Activated CD8-positive, alpha-beta memory T cell treated with anti-CD3 and anti-CD28 coated beads for 24 hours (primary cell): ENCODE data around the gene APRT.
"Not testable (repeated sequence)": the region's sequence is repeated elsewhere in the genome, so short reads cannot be mapped to it uniquely, and the experiment has no call there.

ENCODE experiments used
- DNase-seq: peaks from one replicate; pipeline ENCODE4 v3.0.0-alpha.2; 2020

The APRT gene

DNA sequence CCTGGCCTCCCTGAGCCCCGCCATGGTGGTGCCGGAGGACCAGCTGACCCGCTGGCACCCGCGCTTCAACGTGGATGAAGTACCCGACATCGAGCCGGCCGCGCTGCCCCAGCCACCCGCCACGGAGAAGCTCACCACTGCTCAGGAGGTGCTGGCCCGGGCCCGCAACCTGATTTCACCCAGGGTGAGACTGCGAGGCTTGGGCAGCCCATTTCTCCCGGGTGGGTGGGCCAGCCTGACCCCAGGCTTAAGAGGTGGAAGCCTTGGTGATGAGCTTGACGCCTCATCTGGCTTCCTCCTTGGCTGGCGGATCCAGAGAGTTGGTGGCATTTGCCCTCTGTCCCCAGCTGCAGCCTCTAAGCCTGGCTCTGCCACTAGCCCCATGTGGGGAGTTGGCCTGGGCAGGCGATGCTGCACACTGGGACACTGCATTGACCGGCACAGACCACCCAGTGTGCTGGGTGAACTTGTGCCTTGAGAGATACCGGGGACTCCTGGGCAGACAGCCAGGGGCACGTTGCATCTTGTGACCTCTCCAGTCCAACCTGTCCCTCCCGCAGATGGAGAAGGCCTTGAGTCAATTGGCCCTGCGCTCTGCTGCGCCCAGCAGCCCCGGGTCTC lies 5.1 kb downstream of the APRT start:
- peak; percentile 66 for DNase-seq

DNA sequence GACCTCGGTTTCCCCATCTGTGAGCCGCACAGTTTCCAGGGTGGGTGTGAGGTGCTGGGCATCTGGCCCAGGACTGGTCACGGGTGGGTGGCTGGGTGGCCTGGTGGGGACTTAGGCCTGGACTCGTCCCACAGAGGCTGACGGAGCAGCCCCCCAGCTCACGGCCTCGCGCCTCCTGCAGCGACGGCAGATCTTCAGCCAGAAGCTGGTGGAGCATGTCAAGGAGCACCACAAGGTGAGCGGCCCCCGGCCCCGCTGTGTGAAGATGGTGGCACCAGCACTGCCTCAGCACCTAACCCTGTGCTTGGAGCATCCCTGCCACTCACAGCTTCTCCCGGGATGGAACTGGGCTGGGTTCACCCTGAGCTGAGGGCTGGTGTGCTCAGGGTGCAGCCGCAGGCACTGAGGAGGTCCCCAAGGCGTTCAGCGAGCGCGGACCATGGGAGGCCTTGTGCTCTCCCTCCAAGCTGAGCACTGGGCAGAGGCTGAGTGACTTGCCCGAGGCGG lies 5.8 kb downstream of the APRT start:
- DNase-seq = no peak

DNA sequence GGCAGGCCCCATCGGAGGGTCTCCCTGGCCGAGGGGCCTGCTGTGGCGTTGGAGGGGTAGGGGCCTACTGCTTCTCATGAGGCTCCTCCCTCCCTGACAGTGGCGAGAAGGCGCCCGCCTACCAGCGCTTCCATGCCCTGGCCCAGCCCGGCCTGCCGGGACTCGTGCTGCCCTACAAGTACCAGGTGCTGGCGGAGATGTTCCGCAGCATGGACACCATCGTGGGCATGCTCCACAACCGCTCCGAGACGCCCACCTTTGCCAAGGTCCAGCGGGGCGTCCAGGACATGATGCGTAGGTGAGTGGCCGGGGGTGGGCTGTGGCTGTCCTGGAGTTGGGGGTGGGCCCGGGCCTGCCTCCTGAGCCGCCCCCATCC lies 6.4 kb downstream of the APRT start:
- DNase-seq = no peak

DNA sequence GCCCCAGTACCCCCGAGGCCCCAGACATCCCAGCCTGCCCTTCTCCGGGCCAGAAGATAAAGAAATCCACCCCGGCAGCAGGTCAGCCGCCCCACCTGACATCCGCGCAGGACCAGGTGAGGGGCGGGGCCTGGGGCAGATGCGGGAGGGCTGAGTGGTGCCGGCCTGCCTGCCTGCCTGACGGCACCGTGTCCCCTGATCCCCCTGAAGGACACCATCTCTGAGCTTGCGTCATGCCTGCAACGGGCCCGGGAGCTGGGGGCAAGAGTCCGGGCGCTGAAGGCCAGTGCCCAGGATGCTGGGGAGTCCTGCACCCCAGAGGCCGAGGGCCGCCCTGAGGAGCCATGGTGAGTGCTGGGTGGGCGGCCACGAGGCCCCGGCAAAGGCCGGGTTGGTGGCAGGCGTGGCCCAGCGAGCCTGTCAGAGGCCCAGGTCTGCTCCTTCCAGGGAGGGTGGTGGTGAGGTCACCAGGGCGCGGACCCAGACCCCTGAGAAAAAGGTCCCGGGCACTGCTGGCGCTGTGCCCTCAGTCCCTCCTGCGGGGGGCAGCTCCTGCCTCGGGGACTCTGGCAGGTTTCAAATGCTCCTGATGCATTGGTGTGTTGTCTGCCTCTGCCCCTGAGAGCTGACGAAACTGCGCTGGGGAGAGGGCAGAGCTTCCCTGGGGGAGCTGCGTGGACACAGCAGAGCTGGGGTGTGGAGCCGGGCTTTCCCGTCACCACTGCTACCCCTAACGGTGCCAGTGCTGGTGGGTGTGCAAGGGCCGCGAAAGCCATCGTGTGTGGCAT lies 7.0 kb downstream of the APRT start:
- DNase-seq = no peak

DNA sequence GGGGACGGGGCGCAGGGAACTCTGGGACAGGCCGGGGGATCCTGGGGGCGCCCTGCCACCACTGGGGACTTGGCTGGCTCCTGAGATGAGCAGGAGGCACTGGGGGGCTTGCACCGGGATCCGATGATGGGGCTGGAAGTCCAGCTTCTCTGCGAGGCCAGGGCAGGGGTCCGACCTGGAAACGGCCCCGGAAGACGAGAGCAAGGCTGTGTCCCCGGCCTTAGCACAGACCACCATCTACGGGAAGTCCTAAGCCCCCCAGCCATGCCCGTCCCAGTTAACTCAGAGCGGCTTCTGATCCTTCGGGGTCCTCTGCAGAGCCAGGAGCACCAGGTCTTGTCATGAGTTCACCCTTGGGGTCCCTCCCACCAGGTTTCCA lies 7.6 kb downstream of the APRT start:
- peak; percentile 74 for DNase-seq

DNA sequence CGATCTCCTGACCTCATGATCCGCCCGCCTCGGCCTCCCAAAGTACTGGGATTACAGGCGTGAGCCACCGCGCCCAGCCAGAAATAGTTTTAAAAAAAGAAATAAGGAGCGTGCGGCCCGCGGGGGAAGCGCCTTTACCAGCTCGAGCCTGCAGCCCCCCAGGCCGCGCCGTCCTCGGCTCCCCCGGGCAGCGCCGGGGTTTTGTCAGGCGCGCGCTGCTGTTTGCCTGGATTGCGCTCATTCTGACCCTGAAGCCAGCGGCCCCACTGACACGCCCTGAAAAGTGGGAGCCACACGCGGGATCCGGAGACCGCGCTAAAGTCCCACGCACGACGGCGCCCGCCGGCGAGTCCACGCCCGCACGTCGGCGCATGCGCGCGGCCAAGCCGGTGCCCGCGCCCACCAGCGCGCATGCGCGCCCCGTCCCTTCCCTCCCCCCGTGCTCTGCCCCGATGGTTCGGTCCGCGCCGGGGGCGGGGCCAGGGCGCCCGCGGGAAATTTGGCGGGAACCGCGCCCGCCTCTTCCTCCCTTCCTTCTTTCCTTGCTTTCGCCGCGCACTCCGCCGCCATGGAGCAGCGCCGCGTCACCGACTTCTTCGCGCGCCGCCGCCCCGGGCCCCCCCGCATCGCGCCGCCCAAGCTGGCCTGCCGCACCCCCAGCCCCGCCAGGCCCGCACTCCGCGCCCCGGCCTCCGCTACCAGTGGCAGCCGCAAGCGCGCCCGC lies 8.3 kb downstream of the APRT start, which contains the start of gene CDT1:
Gene CDT1 (plus strand): TSS at position 526 of the 724 bp plus-strand sequence. CDS start 43 bp downstream, at position 569.
- DNase-seq = peak; percentile 97

DNA sequence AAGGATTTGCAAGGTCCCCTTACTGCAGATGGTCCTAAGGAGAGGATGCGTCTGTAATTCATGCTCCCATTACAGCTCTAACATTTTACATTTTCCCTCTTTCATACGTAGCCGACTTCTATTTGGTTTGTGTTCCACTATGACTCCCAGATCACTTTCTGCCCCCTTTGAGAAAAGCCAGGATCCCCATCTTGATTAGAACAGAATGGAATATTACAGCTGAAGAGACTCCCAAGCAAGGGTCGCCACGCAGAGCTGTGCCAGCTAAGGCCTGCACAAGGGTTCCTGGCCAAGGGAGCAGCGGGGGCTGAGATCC lies 11.5 kb downstream of the APRT start:
- no peak for DNase-seq

DNA sequence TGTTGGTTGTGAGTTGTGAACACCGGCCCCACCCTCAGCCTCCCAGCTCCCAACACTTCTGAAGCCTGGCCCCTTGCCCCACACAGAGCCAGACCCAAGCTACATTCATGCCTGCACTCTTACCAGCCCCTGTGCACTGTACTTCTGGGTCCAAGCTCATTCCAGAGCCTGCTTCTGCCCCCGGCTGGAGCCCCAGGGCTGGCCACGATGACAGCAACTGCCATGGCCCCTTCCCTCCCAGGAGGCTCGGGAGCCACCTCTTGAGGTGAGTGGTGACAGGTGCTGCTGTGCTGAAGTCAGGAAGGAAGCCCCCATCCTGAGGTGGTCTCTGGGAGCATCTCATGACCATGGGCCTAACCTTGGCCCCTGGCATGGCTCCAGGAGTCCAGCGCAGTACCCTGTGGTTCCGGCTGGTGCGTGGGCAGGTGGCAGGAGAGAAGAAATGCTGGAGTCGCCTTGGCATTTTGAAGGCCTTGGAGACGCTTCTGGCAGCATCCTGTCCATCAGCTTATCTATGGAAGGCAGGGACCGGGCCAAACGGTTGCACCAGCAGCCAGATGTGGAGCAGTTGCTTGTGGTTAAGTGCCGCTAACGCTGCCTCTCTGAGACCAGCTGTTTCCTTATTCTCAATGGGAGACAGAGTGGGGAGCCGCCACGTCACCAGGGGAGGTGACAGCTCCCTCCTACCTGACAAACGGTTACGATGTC lies 12.0 kb downstream of the APRT start:
- DNase-seq = no peak

DNA sequence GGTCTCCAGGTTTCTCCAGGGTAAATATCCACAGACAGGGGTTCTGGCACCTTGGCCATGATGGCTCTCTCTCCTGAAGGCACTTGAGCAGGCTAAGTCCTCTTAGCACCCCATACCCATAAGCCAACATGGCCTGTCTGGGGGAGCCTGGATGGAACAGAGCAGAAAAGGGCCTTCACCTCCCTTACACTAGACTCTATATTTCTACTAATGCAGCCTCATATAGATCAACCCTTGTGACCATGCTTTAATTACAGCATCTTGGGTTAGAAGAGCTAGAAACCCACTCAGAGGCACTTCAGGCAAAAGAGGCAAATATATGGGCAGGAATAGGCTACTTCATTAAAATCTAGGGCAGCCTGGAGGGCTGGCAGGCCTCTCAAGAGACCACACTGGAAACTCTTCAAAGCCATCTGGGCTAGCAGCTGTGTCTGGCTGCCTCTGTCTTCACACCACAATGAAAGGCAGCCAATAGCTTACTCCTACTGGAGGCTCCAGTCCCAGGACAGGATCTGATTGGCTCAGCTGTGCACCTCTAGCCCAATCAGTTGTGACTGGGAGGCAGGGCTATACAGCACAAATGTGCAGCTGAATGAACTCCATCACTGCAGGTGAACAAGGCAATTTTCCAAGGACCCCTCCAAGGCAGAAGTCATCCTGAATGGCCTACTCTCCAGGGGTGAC lies 12.8 kb downstream of the APRT start:
- DNase-seq = no peak

DNA sequence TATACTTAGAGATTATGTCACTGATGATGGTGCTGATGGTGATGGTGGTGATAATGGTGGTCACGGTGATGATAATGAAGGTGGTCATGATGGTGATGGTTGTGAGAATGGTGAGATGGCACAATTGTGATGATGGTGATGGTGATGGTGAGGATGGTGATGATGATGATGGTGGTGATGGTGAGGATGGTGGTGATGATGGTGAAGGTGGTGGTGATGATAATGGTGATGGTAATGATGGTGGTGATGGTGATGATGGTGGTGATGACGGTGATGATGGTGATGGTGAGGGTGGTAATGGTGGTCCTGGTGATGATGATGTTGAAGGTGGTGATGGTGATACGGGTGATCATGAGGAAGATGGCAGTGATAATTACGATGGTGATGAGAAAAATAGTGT lies 13.7 kb downstream of the APRT start:
- no peak for DNase-seq

DNA sequence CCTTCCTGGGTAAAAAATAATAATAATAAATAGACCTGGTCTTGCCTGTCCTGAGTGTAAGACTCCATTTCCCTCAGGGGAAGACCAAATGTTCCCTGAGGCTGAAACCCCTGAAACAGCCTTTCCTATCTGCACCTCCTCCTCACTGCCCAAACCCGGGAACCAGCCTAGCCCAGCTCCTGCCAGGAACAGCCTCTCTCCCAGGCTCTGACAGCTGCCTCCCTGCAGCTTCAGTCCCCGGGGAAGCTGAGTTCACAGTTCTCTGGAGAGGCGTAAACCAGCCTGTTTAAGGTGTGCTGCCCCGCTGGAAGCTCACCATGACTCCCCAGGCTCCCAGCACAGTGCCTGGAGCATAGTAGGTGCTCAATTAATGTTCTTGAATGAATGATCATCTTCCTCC lies 15.4 kb downstream of the APRT start:
- DNase-seq = no peak

DNA sequence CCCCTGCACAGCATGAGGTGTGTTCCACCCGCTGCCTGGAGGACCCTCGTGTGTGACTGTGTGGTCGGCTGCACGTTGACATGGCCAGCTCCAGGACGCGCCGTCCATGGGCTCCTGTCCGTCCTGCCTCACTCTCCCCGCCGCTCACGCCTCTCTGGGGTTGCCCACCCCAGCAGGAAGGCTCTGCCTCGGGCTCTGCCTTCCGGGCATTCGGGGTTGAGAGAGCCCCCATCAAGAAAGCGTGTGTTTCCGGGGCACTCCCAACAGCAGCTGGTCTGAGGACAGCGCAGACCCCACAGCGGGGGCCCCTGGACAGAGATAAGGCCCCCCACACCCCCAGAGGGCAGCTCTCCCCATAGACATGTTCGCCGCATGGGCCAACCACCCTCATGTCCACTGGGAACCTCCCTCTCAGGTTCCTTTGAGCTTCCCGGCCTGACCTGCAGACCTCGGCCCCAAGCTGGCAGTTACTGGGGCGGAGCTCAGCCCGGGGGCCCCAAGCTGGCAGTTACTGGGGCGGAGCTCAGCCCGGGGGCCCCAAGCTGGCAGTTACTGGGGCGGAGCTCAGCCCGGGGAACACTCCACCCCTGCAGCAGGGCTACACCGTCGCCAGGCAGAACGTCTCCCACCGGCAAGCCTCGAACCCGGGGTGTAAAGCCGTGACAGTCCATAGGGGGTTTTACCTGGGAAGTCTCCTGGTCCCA lies 18.3 kb downstream of the APRT start:
- DNase-seq = no peak

DNA sequence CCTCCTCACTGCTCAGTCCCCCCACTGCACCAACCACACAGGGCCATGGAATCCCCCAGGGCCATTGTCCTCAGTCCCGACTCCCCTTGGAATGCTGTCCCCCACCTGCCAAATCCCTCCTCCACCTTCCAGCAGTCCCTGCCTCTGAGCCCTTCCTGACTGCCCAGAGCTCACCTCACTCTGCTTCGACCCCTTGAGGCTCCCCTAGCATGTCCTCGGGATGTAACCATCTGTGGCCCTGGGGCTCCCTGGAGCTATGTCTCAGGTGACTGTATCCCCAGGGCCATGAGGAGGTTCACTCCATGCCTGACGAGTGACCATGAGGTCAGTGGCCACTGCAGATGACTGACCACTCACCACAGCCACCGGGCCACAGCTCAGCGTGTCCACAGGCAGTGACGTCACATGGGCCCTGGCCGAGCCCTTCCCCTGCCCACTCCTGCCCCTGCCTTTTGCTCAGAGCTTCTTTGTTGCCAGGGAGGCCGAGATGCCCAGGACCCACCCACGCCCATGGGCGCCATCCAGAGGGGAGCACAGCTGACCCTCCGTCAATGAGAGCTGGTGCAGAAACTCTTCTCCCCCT lies 19.0 kb downstream of the APRT start:
- DNase-seq = no peak

DNA sequence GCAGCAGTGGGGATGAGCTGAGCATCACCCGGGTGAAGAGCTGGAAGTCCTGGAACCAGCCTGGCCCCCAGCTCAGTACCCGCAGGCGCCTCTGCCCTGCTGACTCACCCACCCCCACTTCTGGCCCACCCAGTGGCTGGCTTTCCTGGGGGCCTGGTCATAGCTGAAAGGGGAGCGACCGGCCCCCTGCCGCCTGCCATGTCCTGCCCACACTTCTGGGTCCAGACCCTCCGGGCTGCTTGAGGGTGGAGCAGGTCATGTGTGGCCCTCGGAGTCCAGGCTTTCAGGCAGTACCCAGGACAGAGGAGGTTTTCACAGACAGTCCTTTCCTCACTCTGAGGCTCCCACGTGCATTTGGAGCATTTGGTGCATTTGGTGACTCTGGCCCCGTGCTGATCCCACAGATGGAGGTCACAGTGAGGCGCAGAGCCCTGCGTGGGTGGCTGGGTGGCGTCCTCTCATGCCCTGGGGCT lies 19.6 kb downstream of the APRT start:
- DNase-seq = no peak

DNA sequence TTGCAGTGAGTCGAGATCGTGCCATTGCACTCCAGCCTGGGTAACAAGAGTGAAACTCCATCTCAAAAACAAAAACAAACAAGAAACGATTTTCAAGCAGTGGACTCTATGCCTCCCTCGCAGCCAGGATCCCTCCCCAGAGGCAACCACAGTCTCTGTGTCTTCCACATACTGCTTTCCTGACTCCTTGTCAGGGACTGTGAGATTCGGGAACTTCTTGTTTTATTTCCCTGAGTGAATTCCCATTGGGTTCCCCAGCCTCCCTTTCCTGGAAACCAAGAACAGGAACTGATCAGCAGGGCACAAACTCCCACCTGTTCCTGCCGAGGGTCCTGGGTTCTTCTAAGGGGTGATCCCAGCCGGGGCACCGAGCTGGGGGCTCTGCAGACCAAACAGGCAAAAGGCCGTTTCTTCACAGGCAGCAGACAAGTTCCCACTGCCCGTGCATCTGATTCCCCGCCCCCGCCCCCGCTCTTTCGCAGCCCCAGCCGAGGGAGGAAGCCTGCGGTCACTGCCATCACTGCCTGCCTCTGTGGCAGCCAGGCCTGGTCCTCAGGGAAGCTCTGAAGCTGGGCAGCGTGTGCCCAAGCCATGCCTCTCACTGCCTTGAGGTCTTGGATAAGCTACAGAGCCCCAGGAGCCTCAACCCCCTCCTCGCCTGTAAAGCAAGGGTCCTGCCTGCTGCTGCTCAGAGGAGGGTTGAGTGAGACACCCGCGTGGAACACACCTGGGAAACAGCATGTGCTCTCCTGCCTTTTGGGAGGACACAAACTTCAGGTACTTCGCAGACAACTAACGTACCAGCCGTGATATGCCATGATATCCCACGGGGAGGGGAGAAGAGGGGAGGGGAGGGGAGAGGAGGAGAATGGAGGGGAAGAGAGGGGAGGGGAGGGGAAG lies 21.2 kb downstream of the APRT start:
- DNase-seq = peak; percentile 80

DNA sequence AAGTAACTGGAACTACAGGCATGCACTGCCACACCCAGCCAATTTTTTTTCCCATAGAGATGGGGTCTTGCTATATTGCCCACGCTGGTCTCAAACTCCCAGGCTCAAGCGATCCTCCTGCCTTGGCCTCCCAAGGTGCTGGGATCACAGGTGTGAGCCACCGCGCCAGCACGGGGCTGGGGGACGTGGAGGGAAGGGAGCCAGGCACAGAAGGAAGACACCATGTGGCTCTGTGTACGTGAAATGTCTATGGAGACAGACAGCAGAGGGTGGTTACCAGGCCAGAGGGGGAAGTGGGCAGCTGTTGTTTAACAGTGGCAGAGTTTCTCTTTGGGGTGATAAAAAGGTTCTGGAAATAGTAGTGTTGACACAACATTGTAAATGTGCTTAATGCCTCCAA lies 22.1 kb downstream of the APRT start:
- no peak for DNase-seq

DNA sequence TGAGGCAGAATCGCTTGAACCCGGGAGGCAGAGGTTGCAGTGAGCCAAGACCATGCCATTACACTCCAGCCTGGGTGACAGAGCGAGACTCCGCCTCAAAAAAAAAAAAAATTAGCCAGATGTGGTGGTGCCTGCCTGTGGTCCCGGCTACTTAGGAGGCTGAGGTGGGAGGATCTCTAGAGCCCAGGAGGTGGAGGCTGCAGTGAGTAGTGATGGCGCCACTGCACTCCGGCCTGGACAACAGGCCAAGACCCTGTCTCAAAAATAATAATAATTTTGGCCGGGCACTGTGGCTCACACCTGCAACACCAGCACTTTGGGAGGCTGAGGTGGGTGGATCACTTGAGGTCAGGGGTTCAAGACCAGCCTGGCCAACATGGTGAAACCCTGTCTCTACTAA lies 23.0 kb downstream of the APRT start:
- DNase-seq = not testable (repeated sequence)

DNA sequence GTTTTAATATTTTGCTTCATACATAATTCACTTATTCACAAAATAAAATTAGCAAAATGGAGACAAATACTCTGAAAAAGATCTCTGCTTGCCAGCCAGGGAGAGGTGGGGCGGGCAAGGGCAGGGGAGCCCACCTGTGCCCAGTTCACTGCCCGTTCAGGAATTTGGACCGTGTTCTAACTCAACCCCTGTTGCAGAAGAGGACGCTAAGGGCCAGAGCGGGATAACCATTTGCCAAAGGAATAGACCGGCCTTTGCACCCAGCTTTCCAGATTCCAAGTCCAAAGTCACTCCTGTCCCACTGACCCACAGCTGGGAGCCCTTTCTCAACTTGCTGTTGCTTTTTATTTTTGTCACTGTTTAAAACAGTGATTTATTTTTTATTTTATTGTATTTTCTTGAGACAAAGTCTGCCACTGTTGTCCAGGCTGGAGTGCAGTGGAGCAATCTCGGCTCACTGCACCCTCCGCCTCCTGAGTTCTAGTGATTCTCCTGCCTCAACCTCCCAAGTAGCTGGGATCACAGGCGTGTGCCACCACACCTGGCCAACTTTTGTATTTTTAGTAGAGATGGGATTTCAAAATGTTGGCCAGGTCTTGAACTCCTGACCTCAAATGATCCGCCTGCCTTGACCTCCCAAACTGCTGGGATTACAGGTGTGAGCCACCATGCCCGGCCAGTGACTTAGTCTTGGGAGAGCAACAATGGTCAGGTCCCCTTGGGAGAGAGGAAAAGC lies 24.0 kb downstream of the APRT start:
- DNase-seq = no peak

DNA sequence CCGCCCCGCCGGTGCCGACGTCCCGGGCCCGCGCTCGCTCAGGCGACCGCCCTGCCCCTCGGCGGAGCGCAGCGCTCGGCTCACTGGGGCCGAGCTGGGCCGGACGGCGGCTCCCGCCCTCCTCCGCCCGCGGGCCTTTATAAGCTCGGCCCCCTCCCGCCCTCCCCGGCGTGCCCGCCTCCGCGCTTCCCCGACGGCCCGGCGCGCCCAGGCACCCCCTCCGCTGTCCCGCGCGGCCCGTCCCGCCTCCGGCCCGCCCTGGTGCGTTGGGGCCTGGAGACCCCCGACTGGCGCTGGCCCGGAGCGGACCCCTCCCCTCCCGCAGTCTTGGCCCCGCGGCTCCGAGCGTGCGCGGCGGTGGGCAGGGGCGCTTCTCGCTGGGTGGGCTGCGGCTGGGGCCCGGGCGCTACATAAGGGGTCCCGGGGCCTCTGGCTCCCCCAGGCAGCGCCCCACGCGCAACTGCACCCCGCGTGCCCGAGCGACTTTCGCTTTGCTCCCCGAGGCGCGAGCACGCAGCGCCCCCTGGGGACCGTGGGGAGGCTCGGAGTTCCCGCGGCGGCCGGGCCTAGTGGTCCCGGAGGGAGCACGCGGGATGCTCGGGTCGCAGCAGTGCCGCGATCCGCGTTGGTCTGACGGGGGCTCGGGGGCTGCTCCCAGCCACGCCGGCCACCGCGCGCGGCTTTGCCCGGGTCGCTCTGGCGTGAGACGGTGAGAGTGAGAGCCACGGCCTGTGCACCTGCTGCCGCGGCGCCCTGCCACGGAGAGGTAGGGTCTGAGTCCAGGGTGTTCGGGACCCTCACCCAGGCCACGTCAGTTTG lies 26.4 kb downstream of the APRT start, which contains the start of gene PIEZO1:
Gene PIEZO1 (minus strand): TSS at position 115 of the 819 bp plus-strand sequence. CDS start 256 bp downstream, outside the sequence.
- peak; percentile 91 for DNase-seq
